Trophoblast cell (in vitro differentiated cells and primary cell): ENCODE results near the gene GNPAT.

Experiments used
- DNase-seq, 2 donors: peaks; one replicate each; pipeline ENCODE4 v3.0.0-alpha.2; 2016
- H2AFZ ChIP-seq: 2 replicates; pipeline ENCODE4 v1.6.1; 2013; ENCODE audit warnings: low read length, moderate library complexity, mild to moderate bottlenecking; ENCODE audit not compliant: insufficient read depth, poor library complexity
- H2AK5ac ChIP-seq: 2 replicates; pipeline ENCODE4 v1.6.1; 2013; ENCODE audit warnings: mild to moderate bottlenecking, low read length
- H2BK120ac ChIP-seq: 2 replicates; pipeline ENCODE4 v1.6.1; 2013; ENCODE audit warnings: low read length, mild to moderate bottlenecking, moderate library complexity; ENCODE audit not compliant: insufficient read depth, poor library complexity
- H2BK12ac ChIP-seq: 2 replicates; pipeline ENCODE4 v1.6.1; 2013; ENCODE audit warnings: mild to moderate bottlenecking, low read length, moderate library complexity
- H2BK5ac ChIP-seq: 2 replicates; pipeline ENCODE4 v1.6.1; 2013; ENCODE audit warnings: low read length, low read depth, moderate library complexity, mild to moderate bottlenecking; ENCODE audit not compliant: poor library complexity
- H3K14ac ChIP-seq: 2 replicates; pipeline ENCODE4 v1.6.1; 2013; ENCODE audit warnings: mild to moderate bottlenecking, low read length
- H3K18ac ChIP-seq: 2 replicates; pipeline ENCODE4 v1.6.1; 2013; ENCODE audit warnings: mild to moderate bottlenecking, low read length
- H3K23ac ChIP-seq: 2 replicates; pipeline ENCODE4 v1.6.1; 2013; ENCODE audit warnings: low read length
- H3K27ac ChIP-seq: 2 replicates; pipeline ENCODE4 v1.5.1; 2013; ENCODE audit warnings: low read depth, mild to moderate bottlenecking, inconsistent platforms, low read length, moderate library complexity
- H3K27me3 ChIP-seq: 2 replicates; pipeline ENCODE4 v1.6.1; 2013; ENCODE audit warnings: inconsistent platforms, mild to moderate bottlenecking, low read length, moderate library complexity; ENCODE audit not compliant: insufficient read depth
- H3K36me3 ChIP-seq, 2 experiments: 1 replicate in 1 of 2; 2 replicates in 1 of 2; pipeline ENCODE4 v1.6.1; 2013; ENCODE audit warnings: low read length in 2 of 2, mild to moderate bottlenecking in 2 of 2, moderate library complexity in 1 of 2; ENCODE audit not compliant: insufficient read depth in 2 of 2, control insufficient read depth in 1 of 2
- H3K4ac ChIP-seq: 2 replicates; pipeline ENCODE4 v1.6.1; 2013; ENCODE audit warnings: low read depth, mild to moderate bottlenecking, low read length, moderate library complexity
- H3K4me1 ChIP-seq, 2 experiments: 1 replicate in 1 of 2; 2 replicates in 1 of 2; pipeline ENCODE4 v1.6.1; 2013; ENCODE audit warnings: low read length in 2 of 2, mild to moderate bottlenecking in 2 of 2, moderate library complexity in 1 of 2; ENCODE audit not compliant: insufficient read depth in 2 of 2, control insufficient read depth in 1 of 2
- H3K4me2 ChIP-seq: 2 replicates; pipeline ENCODE4 v1.6.1; 2013; ENCODE audit warnings: inconsistent platforms, mild to moderate bottlenecking, low read length, moderate library complexity
- H3K4me3 ChIP-seq: 2 replicates; pipeline ENCODE4 v1.5.1; 2013; ENCODE audit warnings: mild to moderate bottlenecking, low read depth, low read length, inconsistent platforms
- H3K79me1 ChIP-seq: one replicate; pipeline ENCODE4 v1.6.1; 2013; ENCODE audit warnings: low read length
- H3K79me2 ChIP-seq: 2 replicates; pipeline ENCODE4 v1.6.1; 2013; ENCODE audit warnings: low read length, mild to moderate bottlenecking; ENCODE audit not compliant: control insufficient read depth, insufficient read depth, poor library complexity
- H3K9ac ChIP-seq: 2 replicates; pipeline ENCODE4 v1.6.1; 2013; ENCODE audit warnings: mild to moderate bottlenecking, low read length
- H3K9me3 ChIP-seq: 2 replicates; pipeline ENCODE4 v1.6.1; 2013; ENCODE audit warnings: low read depth, mild to moderate bottlenecking, control low read depth, inconsistent platforms, low read length; ENCODE audit not compliant: insufficient read depth
- H4K12ac ChIP-seq: 2 replicates; pipeline ENCODE4 v1.6.1; 2013; ENCODE audit warnings: low read depth, mild to moderate bottlenecking, low read length, moderate library complexity
- H4K8ac ChIP-seq: 2 replicates; pipeline ENCODE4 v1.6.1; 2013; ENCODE audit warnings: low read depth, mild to moderate bottlenecking, low read length, moderate library complexity
- H4K91ac ChIP-seq: one replicate; pipeline ENCODE4 v1.6.1; 2013; ENCODE audit warnings: low read depth, mild to moderate bottlenecking, low read length, moderate library complexity
- WGBS: extraction: QIAGEN DNeasy Blood & Tissue Kit; methylation state at CpG from one replicate; pipeline ENCODE4 v1.1.7; 2013; ENCODE audit warnings: missing lambda C conversion rate; ENCODE audit not compliant: insufficient read length, insufficient coverage; ENCODE audit errors: extremely low coverage; 5-methylcytosine and 5-hydroxymethylcytosine counted together

Gene GNPAT

DNA sequence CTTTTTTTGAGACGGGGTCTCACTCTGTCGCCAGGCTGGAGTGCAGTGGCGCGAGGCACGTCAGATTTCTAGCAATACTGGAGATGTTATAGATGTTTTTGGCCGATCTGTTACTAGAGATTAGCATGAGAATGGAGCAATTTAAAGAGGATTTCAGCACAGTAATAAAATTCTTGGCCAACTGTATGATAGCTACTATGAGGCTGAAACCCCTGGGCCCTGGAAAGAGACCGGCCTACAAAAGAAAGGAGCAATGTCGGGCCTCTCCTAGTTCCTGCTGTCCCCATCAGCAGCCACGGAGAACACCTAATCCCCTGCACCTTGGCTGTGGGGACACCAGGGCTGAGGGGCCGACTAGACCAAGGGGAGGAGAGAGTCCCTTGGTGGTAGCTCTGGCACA is 9.5 kb upstream of the GNPAT start:
- Histone ChIP-seq H3K14ac (no peak overlapping the region), H4K91ac (no peak overlapping the region), H3K4ac (no peak overlapping the region), H3K4me3 (no peak overlapping the region), H2BK120ac (no peak overlapping the region), H3K18ac (no peak overlapping the region), H3K4me1 (no peaks in the 10 kb centered on the region), H3K9ac (no peak overlapping the region), H4K8ac (no peak overlapping the region), H3K36me3 (peaks cover 2 to 12% of the 10 kb centered on the region in 2 experiments), H4K12ac (no peak overlapping the region), H2BK5ac (no peak overlapping the region), H3K79me1 (no peaks in the 10 kb centered on the region), H2BK12ac (no peak overlapping the region), H3K9me3 (no peaks in the 10 kb centered on the region), H2AK5ac (no peak overlapping the region), H3K27ac (no peak overlapping the region), H2AFZ (no peak overlapping the region), H3K4me2 (no peak overlapping the region), H3K79me2 (no peaks in the 10 kb centered on the region), H3K27me3 (no peaks in the 10 kb centered on the region), H3K23ac (no peak overlapping the region)
- no CpG with 5 or more reads among the region's 10 CpGs for WGBS
- DNase-seq: no peak

DNA sequence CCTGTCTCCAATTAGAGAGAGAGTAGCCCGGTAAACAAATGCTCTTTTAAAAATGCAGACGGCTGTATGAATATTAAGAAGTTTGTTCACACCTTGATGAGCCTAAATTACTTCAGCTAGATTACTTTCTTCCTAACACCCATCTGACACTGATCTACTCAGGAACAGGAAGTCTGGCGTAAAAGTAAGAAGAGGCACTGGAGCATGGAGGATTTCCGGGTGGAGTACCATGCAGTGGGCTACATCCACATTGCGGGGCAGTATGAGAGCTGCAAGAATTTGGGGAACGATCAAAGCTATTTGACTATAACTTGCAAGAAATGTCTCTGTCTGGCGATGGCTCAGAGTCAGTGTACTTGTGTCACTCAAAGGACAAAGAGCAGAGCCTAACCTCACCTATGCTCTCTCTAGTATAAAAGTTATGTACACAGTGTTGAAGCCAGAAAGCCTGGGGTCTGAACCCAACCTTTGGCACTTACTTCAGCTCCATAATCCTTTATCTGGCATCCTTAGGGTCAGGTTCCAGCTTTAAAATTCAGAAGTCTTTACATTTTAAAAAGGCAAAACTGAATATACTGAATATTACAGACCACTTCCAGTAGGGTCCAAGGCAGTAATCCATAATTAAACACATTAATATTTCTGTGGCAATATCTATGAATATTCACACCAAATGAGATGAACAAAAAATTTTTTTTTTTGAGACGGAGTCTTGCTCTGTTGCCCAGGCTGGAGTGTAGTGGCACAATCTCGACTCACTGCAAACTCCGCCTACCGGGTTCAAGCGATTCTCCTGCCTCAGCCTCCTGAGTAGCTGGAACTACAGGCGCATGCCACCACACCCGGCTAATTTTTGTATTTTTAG is 7.9 kb upstream of the GNPAT start:
- H3K23ac ChIP-seq: no peak overlapping the region
- no CpG with 5 or more reads among the region's 14 CpGs for WGBS
- H3K27ac ChIP-seq: no peak overlapping the region

DNA sequence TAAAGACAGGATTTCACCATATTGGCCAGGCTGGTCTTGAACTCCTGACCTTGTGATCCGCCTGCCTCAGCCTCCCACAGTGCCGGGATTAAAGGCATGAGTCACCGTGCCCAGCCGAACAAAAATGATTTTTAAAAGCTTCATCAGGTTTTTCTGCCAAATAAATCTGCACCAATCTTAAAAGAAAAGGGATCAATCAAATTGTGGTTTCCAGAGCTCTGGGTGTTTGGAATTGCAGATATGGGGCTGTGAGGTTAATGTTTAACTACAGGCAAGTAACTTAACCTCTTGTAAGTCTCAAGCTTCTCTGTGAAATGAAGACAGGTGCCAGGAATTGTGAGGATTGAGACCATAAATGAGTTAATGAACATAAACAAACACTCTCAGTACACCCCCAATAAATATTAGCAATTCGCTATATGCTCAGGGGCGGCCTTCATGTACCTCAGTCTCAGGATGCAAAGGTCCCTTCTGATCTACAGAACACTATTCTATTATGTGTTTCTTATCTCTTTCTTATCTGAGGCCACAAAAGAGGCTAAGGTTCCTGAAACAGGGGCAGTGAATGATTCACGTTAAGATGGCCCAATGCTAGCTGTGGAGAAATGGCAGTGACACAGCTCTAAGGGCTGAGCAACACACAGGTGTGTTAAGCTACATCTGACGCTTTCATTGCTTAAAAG is 7.1 kb upstream of the GNPAT start:
- DNase-seq: no peak
- Histone ChIP-seq H3K9ac (no peak overlapping the region), H2BK120ac (no peak overlapping the region), H3K9me3 (no peaks in the 10 kb centered on the region), H3K23ac (no peak overlapping the region), H2BK12ac (no peak overlapping the region), H3K4me2 (no peak overlapping the region), H3K4me1 (no peaks in the 10 kb centered on the region), H3K18ac (no peak overlapping the region), H3K4me3 (no peak overlapping the region), H4K12ac (no peak overlapping the region), H2AFZ (no peak overlapping the region), H3K79me1 (no peaks in the 10 kb centered on the region), H4K8ac (no peak overlapping the region), H2BK5ac (no peak overlapping the region), H2AK5ac (no peak overlapping the region), H3K27me3 (no peaks in the 10 kb centered on the region), H3K27ac (no peak overlapping the region), H3K14ac (no peak overlapping the region), H3K4ac (no peak overlapping the region), H3K36me3 (peaks cover 7 to 14% of the 10 kb centered on the region in 2 experiments), H3K79me2 (no peaks in the 10 kb centered on the region), H4K91ac (no peak overlapping the region)
- WGBS: no CpG with 5 or more reads among the region's 8 CpGs

More for the DNA sequence above, 7.9 kb upstream of the GNPAT start:
- H2AK5ac ChIP-seq: no peak overlapping the region
- H3K9me3 ChIP-seq: no peaks in the 10 kb centered on the region
- H3K4me1 ChIP-seq: no peaks in the 10 kb centered on the region
- no peak overlapping the region for H2AFZ ChIP-seq
- no peak overlapping the region for H3K4me3 ChIP-seq
- H3K36me3 ChIP-seq: peaks cover 5 to 8% of the 10 kb centered on the region in 2 experiments
- H4K91ac ChIP-seq: no peak overlapping the region
- no peak for DNase-seq
- H3K14ac ChIP-seq: no peak overlapping the region
- no peak overlapping the region for H3K4ac ChIP-seq
- H3K18ac ChIP-seq: no peak overlapping the region
- no peak overlapping the region for H2BK12ac ChIP-seq
- no peak overlapping the region for H3K9ac ChIP-seq
- H2BK120ac ChIP-seq: no peak overlapping the region
- no peak overlapping the region for H4K8ac ChIP-seq
- H3K79me2 ChIP-seq: no peaks in the 10 kb centered on the region
- H3K27me3 ChIP-seq: no peaks in the 10 kb centered on the region
- H3K4me2 ChIP-seq: no peak overlapping the region
- no peak overlapping the region for H2BK5ac ChIP-seq
- no peaks in the 10 kb centered on the region for H3K79me1 ChIP-seq
- H4K12ac ChIP-seq: no peak overlapping the region

DNA sequence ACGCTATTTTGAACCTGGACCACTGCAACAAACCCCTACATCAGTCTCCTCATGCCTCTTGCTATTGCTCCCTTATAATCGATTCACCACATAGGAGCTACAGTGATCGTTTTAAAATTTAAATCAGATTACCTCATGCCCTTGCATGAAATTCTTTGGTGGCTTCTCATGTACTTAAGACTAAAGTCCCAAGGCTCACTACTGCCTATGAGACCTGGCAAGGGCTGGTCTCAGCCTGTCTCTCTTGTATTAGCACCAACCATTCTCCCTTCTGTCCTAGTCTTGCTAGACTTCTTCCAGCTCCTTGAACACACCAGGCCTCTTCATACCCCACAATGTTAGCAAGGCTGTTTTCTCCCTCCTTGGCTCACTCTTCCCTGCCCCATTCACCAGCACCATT is 6.5 kb upstream of the GNPAT start:
- H3K23ac ChIP-seq: no peak overlapping the region
- no CpG with 5 or more reads among the region's 3 CpGs for WGBS
- H3K79me1 ChIP-seq: no peaks in the 10 kb centered on the region
- no peaks in the 10 kb centered on the region for H3K4me1 ChIP-seq
- H4K12ac ChIP-seq: no peak overlapping the region
- peaks cover 8 to 14% of the 10 kb centered on the region in 2 experiments for H3K36me3 ChIP-seq
- no peaks in the 10 kb centered on the region for H3K79me2 ChIP-seq
- no peak overlapping the region for H2BK12ac ChIP-seq
- H2AK5ac ChIP-seq: no peak overlapping the region
- no peak overlapping the region for H3K14ac ChIP-seq
- no peak overlapping the region for H4K8ac ChIP-seq
- H3K27ac ChIP-seq: no peak overlapping the region
- H3K9ac ChIP-seq: no peak overlapping the region
- DNase-seq: no peak
- no peak overlapping the region for H3K18ac ChIP-seq
- no peak overlapping the region for H3K4me3 ChIP-seq
- no peak overlapping the region for H3K4ac ChIP-seq
- H2BK5ac ChIP-seq: no peak overlapping the region
- no peak overlapping the region for H3K4me2 ChIP-seq
- no peak overlapping the region for H2BK120ac ChIP-seq
- H2AFZ ChIP-seq: no peak overlapping the region
- H3K27me3 ChIP-seq: no peaks in the 10 kb centered on the region
- H3K9me3 ChIP-seq: no peaks in the 10 kb centered on the region
- H4K91ac ChIP-seq: no peak overlapping the region
